IPS DF 6.9 (cell line): Measurements from ENCODE around the gene SS18L1.

Source experiments
- DNase-seq: peaks from one replicate; pipeline ENCODE4 v3.0.0-alpha.2; 2013; ENCODE audit warnings: low read depth, low spot score
- H3K27ac ChIP-seq: one replicate; pipeline ENCODE4 v1.5.1; 2013; ENCODE audit warnings: low read length, control low read depth
- H3K27me3 ChIP-seq: 2 replicates; pipeline ENCODE4 v1.6.1; 2013; ENCODE audit warnings: mild to moderate bottlenecking, low read length; ENCODE audit not compliant: control insufficient read depth, insufficient read depth
- H3K36me3 ChIP-seq: 2 replicates; pipeline ENCODE4 v1.6.1; 2013; ENCODE audit warnings: low read length; ENCODE audit not compliant: control insufficient read depth, insufficient read depth
- H3K4me1 ChIP-seq: 2 replicates; pipeline ENCODE4 v1.6.1; 2013; ENCODE audit warnings: low read length; ENCODE audit not compliant: control insufficient read depth, insufficient read depth
- H3K4me3 ChIP-seq: 2 replicates; pipeline ENCODE4 v1.5.1; 2013; ENCODE audit warnings: mild to moderate bottlenecking, low read length
- H3K9me3 ChIP-seq: 2 replicates; pipeline ENCODE4 v1.6.1; 2013; ENCODE audit warnings: low read length, inconsistent platforms; ENCODE audit not compliant: control insufficient read depth, insufficient read depth
- WGBS: extraction: QIAGEN DNeasy Blood & Tissue Kit; methylation state at CpG from one replicate; pipeline ENCODE4 v1.1.7; 2013; ENCODE audit warnings: mixed read lengths, missing lambda C conversion rate; ENCODE audit not compliant: insufficient read length, insufficient coverage; 5-methylcytosine and 5-hydroxymethylcytosine counted together

SS18L1 gene

GRCh38 chr20:62222266-62222850 is 78.8 kb downstream of the SS18L1 start:
- no CpG with 5 or more reads among the region's 18 CpGs for WGBS
- Histone ChIP-seq H3K4me3 (no peak overlapping the region), H3K27me3 (peaks cover 26% of the 10 kb centered on the region; the same call in 1 of the 2 replicates), H3K9me3 (no peaks in the 10 kb centered on the region), H3K27ac (no peak overlapping the region), H3K36me3 (no peaks in the 10 kb centered on the region), H3K4me1 (peaks cover 13% of the 10 kb centered on the region)
- no peak for DNase-seq

- Histone ChIP-seq H3K27ac (no peak overlapping the region), H3K27me3 (peaks cover 22% of the 10 kb centered on the region; the same call in 1 of the 2 replicates), H3K4me3 (no peak overlapping the region), H3K36me3 (no peaks in the 10 kb centered on the region), H3K4me1 (peaks cover 15% of the 10 kb centered on the region), H3K9me3 (no peaks in the 10 kb centered on the region)
- no peak for DNase-seq
- no CpG with 5 or more reads among the region's 13 CpGs for WGBS
Observed at GRCh38 chr20:62222972-62223371, 79.4 kb downstream of the SS18L1 start.

GRCh38 chr20:62223571-62223970 is 80.0 kb downstream of the SS18L1 start:
- Histone ChIP-seq H3K27me3 (peaks cover 16% of the 10 kb centered on the region; the same call in 1 of the 2 replicates), H3K36me3 (no peaks in the 10 kb centered on the region), H3K4me3 (no peak overlapping the region), H3K9me3 (no peaks in the 10 kb centered on the region), H3K4me1 (peaks cover 13% of the 10 kb centered on the region), H3K27ac (no peak overlapping the region)
- WGBS: no CpG with 5 or more reads among the region's 9 CpGs
- no peak for DNase-seq

DNA sequence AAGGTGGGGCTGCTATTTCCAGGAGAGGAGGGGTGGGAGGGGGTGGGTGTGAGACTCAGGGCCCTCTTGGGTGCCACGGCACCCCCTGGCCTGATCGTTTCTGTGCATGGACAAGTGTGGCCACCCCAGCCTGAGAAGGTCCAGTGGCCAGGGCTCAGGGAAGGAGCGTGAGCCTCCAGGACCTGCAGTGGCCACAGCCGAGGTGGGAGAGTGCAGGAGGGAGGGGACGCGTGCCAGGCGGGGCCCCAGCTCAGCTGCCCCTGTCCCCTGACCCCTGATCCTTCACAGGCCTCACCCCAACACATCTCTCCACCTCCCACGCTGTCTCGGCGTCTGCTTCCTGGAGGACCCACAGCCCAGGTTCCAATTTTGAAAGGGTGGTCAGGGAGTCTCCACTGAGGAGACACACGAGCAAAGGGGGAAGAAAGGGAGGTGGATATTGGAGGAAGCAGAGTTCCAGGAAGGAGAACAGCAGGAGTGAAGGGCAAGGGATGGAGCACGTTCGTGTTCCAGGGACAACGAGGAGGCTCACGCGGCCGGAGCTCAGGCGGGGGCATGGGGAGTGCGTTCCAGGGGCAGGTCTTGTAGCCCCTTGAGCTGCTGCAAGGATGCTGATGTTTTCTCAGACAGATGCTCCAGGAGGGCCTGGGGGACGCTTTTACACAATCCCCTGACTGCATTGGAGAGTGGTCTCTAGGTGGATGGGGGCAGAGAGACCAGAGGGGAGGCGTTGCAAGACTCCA is 80.7 kb downstream of the SS18L1 start:
- Histone ChIP-seq H3K36me3 (no peaks in the 10 kb centered on the region), H3K27ac (no peak overlapping the region), H3K9me3 (no peaks in the 10 kb centered on the region), H3K27me3 (peaks cover 13% of the 10 kb centered on the region; the same call in 1 of the 2 replicates), H3K4me1 (peaks cover 11% of the 10 kb centered on the region), H3K4me3 (no peak overlapping the region)
- DNase-seq: no peak
- no CpG with 5 or more reads among the region's 21 CpGs for WGBS

GRCh38 chr20:62225026-62225425 is 81.5 kb downstream of the SS18L1 start:
- H3K27ac ChIP-seq: no peak overlapping the region
- no peak for DNase-seq
- H3K4me1 ChIP-seq: peaks cover 11% of the 10 kb centered on the region
- H3K27me3 ChIP-seq: peaks cover 11% of the 10 kb centered on the region; the same call in 1 of the 2 replicates
- WGBS: no CpG with 5 or more reads among the region's 13 CpGs
- H3K9me3 ChIP-seq: no peaks in the 10 kb centered on the region
- no peaks in the 10 kb centered on the region for H3K36me3 ChIP-seq
- no peak overlapping the region for H3K4me3 ChIP-seq

DNA sequence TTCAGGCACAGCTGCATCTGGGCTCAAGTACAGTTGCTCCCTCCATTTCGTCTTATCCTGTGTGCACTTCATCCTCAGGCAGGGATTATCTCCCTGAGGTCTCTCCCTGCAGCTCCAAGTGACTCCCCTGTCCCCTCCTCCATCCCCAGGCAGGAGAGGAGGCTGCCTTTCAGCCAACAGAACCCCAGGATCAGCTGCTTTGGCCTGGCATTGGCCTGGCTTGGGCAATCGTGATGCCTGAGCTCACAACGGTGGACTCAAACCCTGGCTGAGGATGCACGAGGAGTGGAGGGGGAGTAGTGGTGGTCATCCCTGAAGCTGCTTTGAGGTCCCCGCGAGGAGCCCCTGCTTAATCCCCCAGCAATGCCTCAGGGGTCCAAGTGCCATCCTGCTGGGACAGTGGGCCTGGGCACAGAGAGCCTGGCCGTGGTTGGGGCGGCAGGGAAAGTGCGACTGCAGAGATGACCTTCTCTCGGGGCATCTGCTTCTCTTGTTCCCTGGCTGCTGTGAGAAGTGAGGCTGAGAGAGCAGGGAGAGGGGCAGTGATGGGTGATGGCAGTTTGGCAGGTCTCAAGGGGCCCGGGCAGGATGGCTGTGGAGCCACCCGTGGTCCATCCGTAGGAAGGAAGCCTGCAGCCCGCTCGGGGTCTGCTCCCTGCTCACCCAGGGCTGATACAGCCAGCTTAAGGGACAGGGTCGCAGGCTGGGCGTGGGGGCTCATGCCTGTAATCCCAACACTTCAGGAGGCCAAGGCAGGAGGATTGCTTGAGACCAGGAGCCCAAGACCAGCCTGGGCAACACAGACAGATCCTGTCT is 82.5 kb downstream of the SS18L1 start:
- Histone ChIP-seq H3K9me3 (no peaks in the 10 kb centered on the region), H3K4me1 (peaks cover 7% of the 10 kb centered on the region), H3K4me3 (no peak overlapping the region), H3K27ac (no peak overlapping the region), H3K27me3 (peaks cover 7% of the 10 kb centered on the region; the same call in 1 of the 2 replicates), H3K36me3 (no peaks in the 10 kb centered on the region)
- no CpG with 5 or more reads among the region's 17 CpGs for WGBS
- no peak for DNase-seq

GRCh38 chr20:62226707-62227590 is 83.4 kb downstream of the SS18L1 start:
- Histone ChIP-seq H3K27ac (no peak overlapping the region), H3K4me3 (no peak overlapping the region), H3K9me3 (no peaks in the 10 kb centered on the region), H3K36me3 (no peaks in the 10 kb centered on the region), H3K27me3 (no peaks in the 10 kb centered on the region), H3K4me1 (peaks cover 3% of the 10 kb centered on the region)
- DNase-seq: no peak
- no CpG with 5 or more reads among the region's 24 CpGs for WGBS

DNA sequence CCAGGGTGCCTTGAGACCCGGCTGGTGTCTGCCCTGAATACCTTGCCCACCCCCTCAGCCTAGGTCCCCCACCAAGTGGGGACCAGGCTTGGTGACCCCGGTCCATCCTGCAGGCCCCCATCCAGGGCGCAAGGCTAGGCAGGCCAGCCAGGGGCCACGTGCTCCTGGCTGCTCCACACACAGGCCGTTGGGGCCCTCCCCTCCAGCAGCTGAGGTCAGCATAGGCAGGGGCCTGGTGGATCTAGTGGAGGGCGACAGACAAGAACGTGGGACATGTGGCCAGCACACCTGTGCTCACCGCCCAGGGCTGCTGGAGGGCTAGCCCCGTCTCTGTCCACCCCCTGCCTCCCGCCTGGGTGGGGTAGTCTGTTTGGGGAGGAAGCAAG is 84.0 kb downstream of the SS18L1 start:
- H3K27ac ChIP-seq: no peak overlapping the region
- DNase-seq: no peak
- no peaks in the 10 kb centered on the region for H3K36me3 ChIP-seq
- no CpG with 5 or more reads among the region's 10 CpGs for WGBS
- H3K9me3 ChIP-seq: no peaks in the 10 kb centered on the region
- H3K4me1 ChIP-seq: peaks cover 3% of the 10 kb centered on the region
- no peaks in the 10 kb centered on the region for H3K27me3 ChIP-seq
- H3K4me3 ChIP-seq: no peak overlapping the region

DNA sequence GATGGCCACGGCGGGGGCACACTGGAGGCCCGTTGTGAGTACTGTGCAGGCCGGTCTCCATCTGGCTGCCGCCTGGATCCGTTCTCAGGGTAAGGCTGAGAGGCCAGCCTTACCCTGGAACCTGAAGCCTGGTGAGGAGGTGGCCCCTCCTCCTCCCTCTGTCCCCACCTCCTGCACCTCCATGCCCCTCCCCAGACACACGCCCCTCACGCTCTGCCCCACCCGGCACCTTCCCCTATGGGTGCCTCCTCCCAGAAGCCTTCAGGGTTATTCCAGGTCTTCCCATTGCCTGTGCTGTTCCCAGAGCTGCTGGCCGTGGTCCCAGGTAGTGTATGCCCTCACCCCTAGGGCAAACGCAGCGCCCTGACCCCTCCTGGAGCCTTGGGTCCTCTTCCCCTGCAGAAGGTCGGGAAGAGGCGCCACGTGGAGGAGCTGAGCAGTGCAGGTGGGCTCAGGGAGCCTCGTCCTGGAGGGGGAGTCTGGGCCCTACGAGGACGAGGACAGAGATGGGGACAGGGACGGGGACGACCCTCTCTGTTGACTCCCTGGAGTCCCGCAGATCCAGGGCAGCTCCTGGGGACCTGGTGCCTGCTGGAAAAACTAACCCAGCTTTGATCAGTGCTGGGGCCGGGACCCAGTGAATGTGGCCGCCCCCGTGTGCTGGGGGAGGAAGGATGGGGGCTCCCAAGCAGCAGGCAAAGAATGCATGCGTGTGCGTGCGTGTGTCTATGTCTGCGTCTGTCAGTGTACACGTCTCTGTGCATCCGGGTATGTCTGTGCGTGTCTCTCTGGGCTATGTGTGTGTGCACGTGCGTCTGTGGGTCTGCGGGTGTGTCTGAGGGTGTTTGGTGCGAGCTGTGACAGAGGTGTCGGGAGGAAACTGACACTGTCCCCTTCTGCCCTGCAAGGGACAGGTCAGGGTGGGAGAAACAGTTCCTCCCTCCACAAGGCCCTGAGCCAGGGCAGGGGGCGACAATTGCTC is 84.7 kb downstream of the SS18L1 start:
- DNase-seq: no peak
- Histone ChIP-seq H3K9me3 (no peaks in the 10 kb centered on the region), H3K4me3 (no peak overlapping the region), H3K36me3 (no peaks in the 10 kb centered on the region), H3K27ac (no peak overlapping the region), H3K4me1 (peaks cover 3% of the 10 kb centered on the region), H3K27me3 (no peaks in the 10 kb centered on the region)
- no CpG with 5 or more reads among the region's 37 CpGs for WGBS
